ENCODE data around the gene NLK. TPM values are rescaled to one million over a fixed set of nuclear protein-coding genes. Genes with fewer than 3 reads are reported as not detected.
"Not testable (repeated sequence)": the region's sequence is repeated elsewhere in the genome, so short reads cannot be mapped to it uniquely, and the experiment has no call there.

Gene NLK
- polyA plus RNA-seq, 1 experiment: 24.5 TPM

GRCh38 chr17:28180449-28180848 lies 138.0 kb downstream of the NLK start:
- Histone ChIP-seq H3K4me3 (ENCODE audit: low read depth, low read length) (no peak overlapping the region), H3K27ac (ENCODE audit: low read depth, low read length) (peak overlapping the region; percentile 47), H3K9me3 (ENCODE audit: control insufficient read depth, insufficient read depth, low read length) (no peaks in the 10 kb centered on the region), H3K27me3 (ENCODE audit: control insufficient read depth, insufficient read depth, low read length) (no peaks in the 10 kb centered on the region)
- ChIA-PET POLR2A (interaction anchor here (0.5 kb wide), 1 partner anchor 159 kb away, joined by 4 read pairs; no protein-coding TSS in a partner anchor), CTCF (interaction anchor here (1.2 kb wide), 1 partner anchor 376 kb away, joined by 3 read pairs; no protein-coding TSS in a partner anchor)
- TF ChIP-seq, protein P1, sequence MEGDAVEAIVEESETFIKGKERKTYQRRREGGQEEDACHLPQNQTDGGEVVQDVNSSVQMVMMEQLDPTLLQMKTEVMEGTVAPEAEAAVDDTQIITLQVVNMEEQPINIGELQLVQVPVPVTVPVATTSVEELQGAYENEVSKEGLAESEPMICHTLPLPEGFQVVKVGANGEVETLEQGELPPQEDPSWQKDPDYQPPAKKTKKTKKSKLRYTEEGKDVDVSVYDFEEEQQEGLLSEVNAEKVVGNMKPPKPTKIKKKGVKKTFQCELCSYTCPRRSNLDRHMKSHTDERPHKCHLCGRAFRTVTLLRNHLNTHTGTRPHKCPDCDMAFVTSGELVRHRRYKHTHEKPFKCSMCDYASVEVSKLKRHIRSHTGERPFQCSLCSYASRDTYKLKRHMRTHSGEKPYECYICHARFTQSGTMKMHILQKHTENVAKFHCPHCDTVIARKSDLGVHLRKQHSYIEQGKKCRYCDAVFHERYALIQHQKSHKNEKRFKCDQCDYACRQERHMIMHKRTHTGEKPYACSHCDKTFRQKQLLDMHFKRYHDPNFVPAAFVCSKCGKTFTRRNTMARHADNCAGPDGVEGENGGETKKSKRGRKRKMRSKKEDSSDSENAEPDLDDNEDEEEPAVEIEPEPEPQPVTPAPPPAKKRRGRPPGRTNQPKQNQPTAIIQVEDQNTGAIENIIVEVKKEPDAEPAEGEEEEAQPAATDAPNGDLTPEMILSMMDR (IDR thresholded peaks at IDR 0.05; ENCODE audit: low read depth, low read length): no peak
- peak; percentile 20 for DNase-seq (ENCODE audit: low read depth, low spot score)

GRCh38 chr17:28181568-28181967 lies 139.1 kb downstream of the NLK start:
- CTCF ChIA-PET: no interaction called here
- DNase-seq (ENCODE audit: low read depth, low spot score): no peak
- TF ChIP-seq, protein P1 (IDR thresholded peaks at IDR 0.05; ENCODE audit: low read depth, low read length): no peak
- H3K4me3 ChIP-seq (ENCODE audit: low read depth, low read length): no peak overlapping the region
- POLR2A ChIA-PET: no interaction called here
- H3K9me3 ChIP-seq (ENCODE audit: control insufficient read depth, insufficient read depth, low read length): peaks cover 2% of the 10 kb centered on the region; the same call in 1 of the 2 replicates
- H3K27me3 ChIP-seq (ENCODE audit: control insufficient read depth, insufficient read depth, low read length): no peaks in the 10 kb centered on the region
- no peak overlapping the region for H3K27ac ChIP-seq (ENCODE audit: low read depth, low read length)

DNA sequence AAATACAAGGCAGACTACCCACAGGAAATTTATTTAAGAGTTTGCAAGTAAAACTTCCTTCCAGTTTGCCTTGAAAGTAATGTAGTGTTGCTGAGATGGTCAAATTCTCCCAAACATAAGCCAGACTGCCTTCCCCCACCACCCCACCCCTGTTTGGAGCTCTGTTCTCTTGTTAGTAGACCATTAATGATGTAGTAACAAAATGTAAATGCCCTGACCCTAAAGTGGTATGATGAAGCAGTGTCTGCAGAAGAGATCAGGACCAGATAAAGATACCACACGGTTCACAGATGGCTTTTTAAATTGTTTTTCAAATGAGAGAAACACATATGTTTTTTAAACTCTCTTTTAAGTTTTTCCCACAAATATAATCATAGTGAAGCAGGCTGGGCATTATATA lies 140.1 kb downstream of the NLK start:
- H3K9me3 ChIP-seq (ENCODE audit: control insufficient read depth, insufficient read depth, low read length): peaks cover 3% of the 10 kb centered on the region; the same call in 1 of the 2 replicates
- H3K4me3 ChIP-seq (ENCODE audit: low read depth, low read length): no peak overlapping the region
- H3K27me3 ChIP-seq (ENCODE audit: control insufficient read depth, insufficient read depth, low read length): no peaks in the 10 kb centered on the region
- POLR2A ChIA-PET: interaction anchor here (0.6 kb wide), 1 partner anchor 212 kb away, joined by 3 read pairs; no protein-coding TSS in a partner anchor
- no peak overlapping the region for H3K27ac ChIP-seq (ENCODE audit: low read depth, low read length)
- CTCF ChIA-PET: no interaction called here
- DNase-seq (ENCODE audit: low read depth, low spot score): no peak
- TF ChIP-seq, protein P1 (IDR thresholded peaks at IDR 0.05; ENCODE audit: low read depth, low read length): no peak

GRCh38 chr17:28185658-28186057 lies 143.2 kb downstream of the NLK start:
- no peak overlapping the region for H3K4me3 ChIP-seq (ENCODE audit: low read depth, low read length)
- POLR2A ChIA-PET: no interaction called here
- H3K27me3 ChIP-seq (ENCODE audit: control insufficient read depth, insufficient read depth, low read length): no peaks in the 10 kb centered on the region
- CTCF ChIA-PET: interaction anchor here (1.2 to 1.5 kb wide), 3 partner anchors 11 to 292 kb away, joined by 3 to 6 read pairs (median 3); no protein-coding TSS in a partner anchor
- TF ChIP-seq, protein P1 (IDR thresholded peaks at IDR 0.05; ENCODE audit: low read depth, low read length): no peak
- H3K27ac ChIP-seq (ENCODE audit: low read depth, low read length): no peak overlapping the region
- no peak for DNase-seq (ENCODE audit: low read depth, low spot score)
- peaks cover 3% of the 10 kb centered on the region; the same call in 1 of the 2 replicates for H3K9me3 ChIP-seq (ENCODE audit: control insufficient read depth, insufficient read depth, low read length)

DNA sequence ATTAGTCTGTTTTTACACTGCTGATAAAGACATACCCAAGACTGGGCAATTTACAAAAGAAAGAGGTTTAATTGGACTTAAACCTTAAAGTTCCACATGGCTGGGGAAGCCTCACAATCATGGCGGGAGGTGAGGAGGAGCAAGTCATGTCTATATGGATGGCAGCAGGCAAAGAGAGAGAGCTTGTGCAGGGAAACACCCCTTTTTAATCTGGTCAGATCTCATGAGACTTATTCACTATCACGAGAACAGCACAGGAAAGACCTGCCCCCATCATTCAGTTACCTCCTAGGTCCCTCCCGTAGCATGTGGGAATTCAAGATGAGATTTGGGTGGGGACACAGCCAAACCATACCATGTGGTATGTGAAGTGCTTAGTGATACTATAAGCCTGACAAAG lies 144.0 kb downstream of the NLK start:
- H3K9me3 ChIP-seq (ENCODE audit: control insufficient read depth, insufficient read depth, low read length); DNase-seq (ENCODE audit: low read depth, low spot score); POLR2A ChIA-PET; H3K27me3 ChIP-seq (ENCODE audit: control insufficient read depth, insufficient read depth, low read length); CTCF ChIA-PET; H3K4me3 ChIP-seq (ENCODE audit: low read depth, low read length); H3K27ac ChIP-seq (ENCODE audit: low read depth, low read length): not testable (repeated sequence)
